SIG-M5 (cell line): ENCODE data around the gene DOCK1.

Experiments used
- DNase-seq: peaks from one replicate; lab custom pipeline; 2025; lab: John Stamatoyannopoulos, UW

The DOCK1 gene

DNA sequence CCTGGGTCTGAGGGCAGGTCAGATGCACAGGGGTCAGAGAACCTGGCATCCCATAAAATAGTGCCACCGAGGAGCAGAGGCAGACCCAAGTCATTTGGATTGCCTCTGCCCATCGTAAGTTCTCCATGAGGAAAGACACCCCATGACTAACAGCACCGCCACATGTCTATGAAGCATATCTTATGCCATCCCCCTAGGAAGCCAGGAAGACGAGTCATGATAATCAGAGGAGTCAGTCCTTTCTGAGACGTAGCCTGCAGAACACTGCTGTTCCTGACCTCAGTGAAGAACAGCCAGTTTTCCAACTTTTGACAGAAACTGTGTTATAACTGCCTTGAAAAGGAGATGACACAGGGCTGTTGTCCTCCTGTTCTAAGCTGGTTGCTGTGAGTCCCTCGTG is 239.9 kb downstream of the DOCK1 start:
- no peak for DNase-seq

- no peak for DNase-seq
Observed at GRCh38 chr10:127146661-127147060, 241.4 kb downstream of the DOCK1 start.

DNA sequence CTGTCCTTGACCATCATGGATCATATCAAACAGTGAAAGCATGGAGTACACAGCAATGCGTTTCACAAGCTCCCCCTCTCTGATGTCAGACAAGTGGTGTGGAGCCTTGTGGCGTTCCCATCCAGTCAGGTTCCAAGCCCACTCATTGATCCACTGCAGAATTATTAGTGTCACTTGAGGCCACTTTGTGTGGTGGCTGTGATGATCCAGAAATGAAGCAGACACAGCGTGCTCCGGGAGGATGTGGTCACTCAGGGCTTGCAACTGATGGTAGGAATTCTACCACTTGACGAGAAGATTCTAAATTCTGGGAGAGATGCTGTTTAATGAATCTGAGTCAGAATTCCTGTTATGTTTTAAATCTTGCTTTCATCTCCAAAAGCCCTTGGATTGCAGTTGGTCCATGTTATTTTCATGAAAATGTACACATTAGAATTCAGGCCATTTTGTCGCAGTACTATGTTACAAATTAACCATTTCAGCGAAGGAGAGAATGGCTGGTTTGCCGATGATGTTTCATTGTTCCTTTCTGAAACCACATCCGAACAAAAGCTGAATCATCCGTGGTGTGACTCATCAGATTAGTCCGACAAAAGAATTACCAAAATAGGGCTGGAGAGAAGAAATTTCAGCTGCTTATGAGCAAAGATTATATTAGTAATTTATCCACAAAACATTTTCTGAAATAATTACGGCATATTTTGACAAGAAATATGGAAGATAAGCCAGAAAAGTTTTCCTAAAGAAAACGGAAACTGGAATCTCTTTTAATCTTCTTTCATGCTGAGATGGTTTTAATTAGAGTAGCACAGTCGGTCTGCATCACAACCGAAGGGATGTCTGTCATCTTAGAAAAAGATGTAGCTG is 243.1 kb downstream of the DOCK1 start:
- DNase-seq: no peak

- no peak for DNase-seq
Observed at GRCh38 chr10:127148933-127149220, 243.6 kb downstream of the DOCK1 start.

- DNase-seq: no peak
Observed at GRCh38 chr10:127149501-127150081, 244.4 kb downstream of the DOCK1 start.

DNA sequence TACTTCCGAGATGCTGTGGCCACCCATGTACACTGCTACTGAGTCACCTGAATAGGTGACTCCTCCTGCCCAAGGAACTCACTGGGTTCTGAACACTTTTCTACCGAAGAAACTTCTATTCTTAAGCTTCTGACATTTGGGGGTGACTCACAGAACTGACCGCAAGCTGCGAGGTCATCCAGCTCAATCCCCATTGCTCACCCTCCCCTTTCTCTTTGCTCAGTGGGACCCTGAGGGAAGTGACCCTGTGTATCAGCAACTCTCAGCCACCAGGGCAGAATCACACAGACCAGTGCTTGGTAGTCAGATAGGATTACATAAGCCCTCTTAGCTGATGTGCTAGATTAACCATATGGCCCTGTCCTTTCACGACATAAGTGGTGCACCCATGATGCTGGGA is 244.9 kb downstream of the DOCK1 start:
- no peak for DNase-seq

DNA sequence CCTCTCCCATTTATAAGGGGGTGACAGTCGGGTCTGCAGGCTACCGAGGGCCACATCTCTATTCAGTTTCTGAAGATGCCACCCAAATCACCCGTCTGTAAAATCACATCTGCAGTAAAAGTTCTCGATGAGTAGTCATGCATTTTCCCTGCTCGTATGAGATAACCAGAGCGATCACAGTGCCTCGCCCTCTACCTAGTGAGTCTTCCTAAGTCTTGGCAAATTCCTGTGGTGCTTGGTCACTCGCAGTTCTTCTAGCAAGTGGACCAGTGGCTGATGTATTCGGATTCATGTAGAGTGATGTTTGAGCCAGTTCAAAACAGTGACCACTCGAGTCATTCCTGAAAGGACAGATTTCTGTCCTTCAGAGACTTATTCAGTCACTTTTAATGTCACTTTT is 246.3 kb downstream of the DOCK1 start:
- DNase-seq: no peak

DNA sequence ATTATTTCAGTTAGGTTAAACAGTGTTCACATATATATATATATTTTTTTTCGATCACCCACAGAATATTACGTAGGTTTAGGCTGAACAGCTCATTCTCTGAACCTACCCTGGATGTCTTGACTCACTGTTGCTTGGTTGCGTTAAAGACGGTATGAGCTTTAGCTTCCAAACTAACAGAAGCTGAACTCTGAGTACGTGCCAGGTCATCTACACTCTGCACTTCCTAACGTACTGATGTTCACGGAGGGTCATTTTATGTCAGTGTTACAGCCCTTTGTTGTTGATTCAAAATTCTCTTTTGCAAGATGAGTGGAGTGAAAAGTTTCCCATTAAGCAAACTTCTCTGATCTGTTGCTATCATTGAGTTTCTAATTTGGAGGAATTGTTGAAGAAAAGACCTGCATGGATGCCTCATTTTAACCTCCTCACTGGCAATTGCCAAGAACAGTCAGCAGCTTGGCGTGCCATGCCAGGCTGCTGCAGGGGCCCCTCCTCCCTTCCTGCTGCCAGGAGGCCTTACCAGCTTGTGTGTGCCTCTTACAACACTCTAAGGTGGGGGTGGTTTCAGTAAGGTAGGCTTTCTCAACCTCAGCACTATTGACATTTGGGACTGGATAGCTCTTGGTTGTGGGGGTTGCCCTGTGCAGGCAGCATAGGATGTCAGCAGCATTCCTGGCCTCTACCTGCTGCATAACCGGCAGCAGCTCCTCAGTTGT is 246.9 kb downstream of the DOCK1 start:
- no peak for DNase-seq

GRCh38 chr10:127153181-127153580 is 248.0 kb downstream of the DOCK1 start:
- DNase-seq: no peak

DNA sequence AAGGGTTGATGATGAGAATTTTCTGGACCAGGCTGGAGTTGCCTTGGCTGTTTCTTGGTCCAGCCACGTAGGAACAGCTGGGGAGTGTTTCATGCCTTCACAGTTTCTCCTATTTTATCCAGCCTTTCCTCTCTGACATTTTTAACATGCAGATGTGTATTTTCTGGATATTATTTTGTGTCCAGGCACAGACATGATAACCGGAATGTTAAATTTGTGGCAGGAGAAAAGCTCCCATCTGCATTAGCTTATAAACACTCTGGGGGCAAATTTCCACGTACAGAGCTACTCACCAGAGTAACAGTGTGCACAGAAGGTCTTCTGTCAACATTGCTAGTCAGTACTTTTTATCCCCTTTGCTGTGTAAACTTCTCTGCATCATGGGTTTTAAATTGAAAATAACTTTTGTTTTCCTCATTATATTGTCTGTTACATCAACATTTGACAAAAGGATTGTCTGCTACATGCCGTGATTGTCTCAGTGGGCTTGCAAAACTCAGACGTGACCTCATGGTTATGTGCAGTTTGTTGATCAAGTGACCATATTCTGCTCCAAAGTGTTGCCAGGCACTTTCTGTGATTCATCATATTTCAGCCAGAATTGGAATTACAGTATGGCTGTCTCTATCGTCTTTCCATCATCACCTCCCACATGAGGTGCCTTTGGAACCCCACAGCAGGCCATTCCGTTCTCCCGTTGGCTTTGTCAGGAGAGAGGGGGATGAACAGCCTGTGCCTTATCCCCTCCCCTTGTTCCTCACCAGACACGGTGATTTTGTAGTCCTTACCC is 249.8 kb downstream of the DOCK1 start:
- no peak for DNase-seq

DNA sequence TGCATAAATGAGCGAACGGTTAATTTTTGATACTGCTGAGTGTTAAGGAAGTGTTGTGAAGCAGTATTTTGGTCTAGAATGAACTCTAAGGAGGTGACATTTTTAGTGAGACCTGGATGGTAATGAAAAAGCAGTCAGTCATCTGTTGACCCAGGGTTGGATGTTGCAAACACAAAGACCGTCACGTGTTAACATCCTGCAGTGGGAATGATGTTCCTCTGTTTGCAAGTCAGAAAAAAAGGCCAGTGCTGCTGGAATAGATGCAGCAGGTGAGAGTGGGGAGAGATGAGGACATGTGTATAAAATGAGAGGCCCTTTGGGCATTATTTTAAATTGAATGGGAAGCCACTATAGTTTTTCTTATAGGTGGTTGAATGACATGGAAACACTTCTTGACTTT is 251.9 kb downstream of the DOCK1 start:
- DNase-seq: no peak

- no peak for DNase-seq
Observed at GRCh38 chr10:127157506-127158200, 252.4 kb downstream of the DOCK1 start.

DNA sequence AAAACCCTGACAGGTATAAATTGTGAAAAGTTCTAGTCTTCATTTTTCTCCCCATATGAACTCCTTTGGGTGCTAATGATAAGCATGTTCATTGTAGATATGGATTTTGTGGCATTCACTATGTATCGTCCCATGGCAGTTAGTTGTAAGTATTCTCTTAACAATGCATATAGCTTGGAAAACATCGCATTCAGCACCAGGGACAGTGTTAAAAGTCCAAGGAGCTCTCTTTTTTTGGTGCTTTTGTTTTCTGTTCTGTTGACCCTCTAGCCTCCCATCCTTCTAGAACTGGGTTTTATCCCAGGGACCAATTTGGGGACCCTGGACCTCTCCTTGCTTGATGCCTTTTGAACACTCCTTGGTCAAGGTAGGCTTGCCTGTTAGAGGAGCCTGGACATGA is 253.4 kb downstream of the DOCK1 start:
- DNase-seq: no peak

DNA sequence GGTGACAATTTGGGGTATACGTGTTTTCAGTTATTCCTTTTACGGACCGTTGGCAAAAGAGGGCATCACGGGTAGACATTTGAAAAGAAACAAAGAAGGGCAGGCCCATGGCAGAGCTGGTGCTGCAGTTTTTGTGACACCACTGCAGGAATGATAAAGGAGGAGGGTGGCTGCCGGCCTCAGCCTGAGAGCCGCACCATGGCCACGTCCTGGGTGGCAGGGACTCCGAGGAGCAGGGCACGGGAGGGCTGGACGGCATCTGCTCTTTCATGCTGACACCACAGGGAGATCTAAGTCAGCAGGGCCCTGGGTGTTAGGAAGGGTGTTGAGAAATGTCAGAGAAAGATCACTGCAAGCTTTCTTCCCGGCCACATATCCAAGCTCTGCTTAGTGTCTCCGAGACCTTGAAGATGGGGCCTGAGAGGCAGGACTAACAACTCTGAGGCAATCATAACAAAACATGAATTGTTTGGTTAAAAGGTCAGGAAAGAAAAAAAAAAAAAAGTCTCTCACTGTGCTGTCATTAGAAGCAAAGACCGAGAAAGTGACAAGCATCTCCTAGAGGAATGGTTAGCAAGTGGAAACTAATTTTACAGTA is 254.5 kb downstream of the DOCK1 start:
- no peak for DNase-seq

DNA sequence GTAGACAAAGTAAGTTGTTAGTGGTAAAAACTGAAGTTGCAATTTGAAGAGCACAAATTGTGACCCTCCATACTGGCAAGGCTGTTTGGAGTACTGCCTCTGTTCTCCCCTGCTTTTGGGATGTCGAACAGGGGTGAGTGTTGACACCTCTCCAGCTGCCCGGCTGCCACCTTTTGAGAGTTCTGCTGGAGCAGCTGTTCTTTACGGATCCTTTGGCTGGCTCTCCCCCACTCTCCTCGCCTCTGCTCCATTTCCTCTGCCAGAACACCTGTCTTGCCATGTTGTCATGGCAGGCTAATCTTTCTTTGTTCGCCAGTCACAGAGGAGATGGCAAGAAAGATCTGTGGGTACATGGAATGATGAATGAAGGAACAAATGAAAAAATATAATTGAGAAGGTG is 256.3 kb downstream of the DOCK1 start:
- DNase-seq: no peak

DNA sequence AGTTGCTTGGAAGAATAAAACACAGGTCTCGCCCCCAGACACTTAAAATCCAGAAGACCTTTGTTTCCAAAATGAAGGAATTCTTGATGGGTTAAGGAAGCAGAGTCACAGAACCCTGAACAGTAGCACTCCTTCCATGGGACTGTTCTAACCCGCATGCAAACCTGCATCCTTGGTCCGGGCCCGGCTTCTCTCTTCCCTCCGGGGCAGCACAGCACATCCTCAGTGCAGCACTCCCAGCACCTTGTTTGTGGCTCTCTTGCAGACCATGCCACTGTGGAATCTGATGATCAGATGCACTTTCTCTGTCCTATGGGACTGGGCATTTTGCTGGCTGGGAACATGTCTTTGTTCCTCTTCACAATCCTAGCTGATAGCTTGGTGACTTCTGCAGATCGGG is 257.6 kb downstream of the DOCK1 start:
- no peak for DNase-seq

DNA sequence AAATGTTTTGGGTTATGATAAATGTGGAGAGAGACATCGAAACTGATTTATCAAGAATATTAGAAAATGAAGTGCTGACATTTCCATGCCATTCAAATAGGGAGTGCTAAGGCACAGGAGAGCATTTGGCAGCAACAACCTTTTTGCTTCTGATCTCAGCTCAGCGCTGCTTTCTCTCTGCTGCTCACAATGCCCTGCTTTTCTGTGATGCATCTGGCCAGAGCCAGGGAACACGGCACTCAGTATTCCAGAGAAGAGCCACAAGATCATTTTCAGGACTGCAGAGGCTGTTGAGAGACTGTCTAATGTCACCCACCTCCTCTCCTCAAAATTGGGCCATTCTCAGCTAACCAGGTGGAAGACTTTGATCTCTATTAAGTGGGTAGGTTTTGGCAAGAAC is 263.0 kb downstream of the DOCK1 start:
- DNase-seq: no peak

DNA sequence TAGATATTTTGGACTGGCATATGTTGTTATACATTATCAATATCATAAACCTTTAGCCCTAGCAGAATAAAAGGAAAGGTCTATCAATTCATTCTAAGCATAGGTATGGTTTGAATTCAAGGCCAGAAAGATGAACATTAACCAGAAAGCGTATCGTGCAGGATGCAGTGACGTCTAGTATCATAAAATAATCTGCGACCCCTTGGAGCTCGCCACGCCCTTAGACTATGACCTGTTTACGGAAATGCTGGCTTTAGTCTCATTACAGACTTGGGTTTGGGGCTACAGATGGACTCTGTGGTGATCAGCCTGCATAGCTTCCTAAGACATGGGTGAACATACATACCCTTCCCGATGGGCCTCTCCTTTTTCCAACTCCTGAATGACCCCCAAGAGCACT is 269.6 kb downstream of the DOCK1 start:
- DNase-seq: no peak

DNA sequence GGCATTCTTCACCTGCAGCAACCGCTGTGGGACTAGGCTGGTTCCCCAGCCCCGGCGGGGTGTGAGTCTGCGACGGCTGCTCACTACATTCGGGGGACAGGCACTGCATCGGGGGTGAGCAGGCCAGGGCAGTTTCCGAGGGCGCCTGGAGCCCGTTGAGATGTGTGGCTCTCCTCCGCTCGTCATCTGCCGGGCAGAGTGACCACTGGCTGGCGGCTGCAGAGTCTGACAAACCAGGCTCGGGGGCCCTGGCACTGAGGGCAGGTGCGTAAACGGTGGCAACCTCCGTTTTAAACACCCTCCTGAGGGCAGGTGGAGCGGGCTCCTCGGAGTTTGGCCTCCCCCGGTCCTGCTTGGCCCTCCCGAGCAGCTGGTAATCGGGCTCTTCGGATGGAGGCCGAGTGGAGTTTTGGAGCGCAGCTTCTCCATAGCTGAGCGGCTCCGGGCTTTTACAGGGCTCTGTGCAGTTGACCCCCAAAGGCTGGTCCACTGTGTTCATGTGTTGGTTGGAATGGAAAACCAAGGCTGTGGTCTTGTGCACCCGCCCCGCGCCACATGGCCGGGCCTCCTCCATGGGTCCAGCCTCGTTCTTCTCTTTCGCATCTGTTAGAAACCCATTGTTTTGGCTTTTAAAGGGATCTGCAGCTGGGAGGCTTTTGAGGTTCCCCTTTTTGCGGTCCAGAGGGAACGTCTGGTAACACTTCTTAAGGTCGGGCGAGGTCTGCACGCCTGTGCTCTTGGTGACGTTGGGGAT is 270.3 kb downstream of the DOCK1 start:
- DNase-seq: no peak

DNA sequence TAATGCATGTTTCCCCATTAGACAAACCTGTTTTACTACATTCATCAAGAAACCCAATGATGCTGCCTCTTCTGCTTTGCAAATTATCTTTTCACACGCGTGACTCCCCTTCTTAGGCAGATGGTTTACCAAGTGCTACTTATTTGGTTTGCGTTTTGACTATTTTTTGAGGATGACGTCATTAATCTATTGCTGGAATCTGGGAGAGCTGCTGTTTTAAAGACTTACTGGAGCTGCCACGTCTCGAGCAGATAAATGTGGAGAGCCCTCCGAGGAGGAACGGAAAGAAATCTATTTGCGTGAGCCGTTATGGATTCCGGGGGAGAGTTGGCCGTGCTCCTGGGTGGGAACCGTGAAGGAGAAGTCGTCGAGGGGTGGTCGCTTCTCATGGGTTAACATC is 271.4 kb downstream of the DOCK1 start:
- no peak for DNase-seq
